Smooth muscle cell (in vitro differentiated cells): Measurements from ENCODE around the gene TUNAR. TPM values are rescaled to one million over a fixed set of nuclear protein-coding genes. Genes with fewer than 3 reads are reported as not detected.

Source experiments
- DNase-seq: peaks from one replicate; lab custom pipeline; 2025; ENCODE audit not compliant: unreplicated experiment; lab: John Stamatoyannopoulos, UW
- H2AFZ ChIP-seq: fragments of 200-600 bp; sonication (generic); 2 replicates; pipeline ENCODE4 v1.6.0; 2016; ENCODE audit warnings: antibody characterized with exemption, low read depth, mild to moderate bottlenecking
- H3F3A ChIP-seq: fragments of 200-600 bp; sonication (generic); 2 replicates; pipeline ENCODE4 v1.6.0; 2017; ENCODE audit warnings: antibody characterized with exemption, low read depth
- H3K27ac ChIP-seq: fragments of 200-600 bp; sonication (generic); 2 replicates; pipeline ENCODE4 v1.5.1; 2016; ENCODE audit warnings: low read depth, mild to moderate bottlenecking
- H3K27me3 ChIP-seq: fragments of 200-600 bp; sonication (generic); 2 replicates; pipeline ENCODE4 v1.6.1; 2016; ENCODE audit warnings: low read depth, mild to moderate bottlenecking
- H3K36me3 ChIP-seq: fragments of 200-600 bp; sonication (generic); 2 replicates; pipeline ENCODE4 v1.5.1; 2016; ENCODE audit warnings: low read depth
- H3K4me1 ChIP-seq: fragments of 200-600 bp; sonication (generic); 2 replicates; pipeline ENCODE4 v1.5.1; 2016; ENCODE audit warnings: low read depth
- H3K4me2 ChIP-seq: fragments of 200-600 bp; sonication (generic); 2 replicates; pipeline ENCODE4 v1.6.0; 2016; ENCODE audit warnings: mild to moderate bottlenecking
- H3K4me3 ChIP-seq: fragments of 200-600 bp; sonication (generic); 2 replicates; pipeline ENCODE4 v1.5.1; 2016; ENCODE audit warnings: mild to moderate bottlenecking
- H3K79me2 ChIP-seq: fragments of 200-600 bp; sonication (generic); 2 replicates; pipeline ENCODE4 v1.6.0; 2016; ENCODE audit warnings: low read depth, mild to moderate bottlenecking
- H3K9ac ChIP-seq: fragments of 200-600 bp; sonication (generic); 2 replicates; pipeline ENCODE4 v1.6.0; 2016; ENCODE audit warnings: low read depth
- H3K9me3 ChIP-seq: fragments of 200-600 bp; sonication (generic); replicated peaks from 2 replicates; pipeline ENCODE4 v1.5.1; 2016; ENCODE audit warnings: low read depth
- H4K20me1 ChIP-seq: fragments of 200-600 bp; sonication (generic); 2 replicates; pipeline ENCODE4 v1.6.0; 2016; ENCODE audit warnings: low read depth
- CTCF ChIP-seq: fragments of 200-600 bp; sonication (generic); IDR thresholded peaks from 2 replicates; pipeline ENCODE4 v1.5.1; 2017; ENCODE audit warnings: borderline replicate concordance, mild to moderate bottlenecking, antibody characterized with exemption; ENCODE audit not compliant: insufficient read depth, poor library complexity, severe bottlenecking
- WGBS: methylation state at CpG from one replicate; pipeline ENCODE4 v1.1.7; 2016; ENCODE audit warnings: low lambda C conversion rate; 5-methylcytosine and 5-hydroxymethylcytosine counted together
- polyA plus RNA-seq: library from polyadenylated mRNA; unstranded; fragments of >200 nt; fragmentation: Nextera tagmentation; extraction: Ambion mirVana; gene quantifications from 2 replicates; pipeline ENCODE4 v1.2.1, GENCODE V29; 2016
- total RNA-seq: library from RNA; depleted of rRNA; stranded (reverse); fragments of >200 nt; gene quantifications from 2 replicates; pipeline ENCODE4 v1.2.3, GENCODE V29; 2014

The TUNAR gene
- total and polyA plus RNA-seq, 2 experiments from 2014 or later: not detected

- Histone ChIP-seq H3K79me2 (no peaks in the 10 kb centered on the region), H3K27ac (no peak overlapping the region), H3K4me2 (no peak overlapping the region), H3K4me1 (peaks cover 4% of the 10 kb centered on the region), H3K9ac (no peak overlapping the region), H3K27me3 (no peaks in the 10 kb centered on the region), H3K9me3 (no peaks in the 10 kb centered on the region), H2AFZ (no peak overlapping the region), H3F3A (no peaks in the 10 kb centered on the region), H3K36me3 (no peaks in the 10 kb centered on the region), H3K4me3 (no peak overlapping the region), H4K20me1 (no peaks in the 10 kb centered on the region)
- WGBS: 90% methylated on average over 4 of the region's 4 CpGs
- no peak for TF ChIP-seq CTCF
- DNase-seq: no peak
Measured at GRCh38 chr14:95855606-95856005, 21.0 kb upstream of the TUNAR start.

DNA sequence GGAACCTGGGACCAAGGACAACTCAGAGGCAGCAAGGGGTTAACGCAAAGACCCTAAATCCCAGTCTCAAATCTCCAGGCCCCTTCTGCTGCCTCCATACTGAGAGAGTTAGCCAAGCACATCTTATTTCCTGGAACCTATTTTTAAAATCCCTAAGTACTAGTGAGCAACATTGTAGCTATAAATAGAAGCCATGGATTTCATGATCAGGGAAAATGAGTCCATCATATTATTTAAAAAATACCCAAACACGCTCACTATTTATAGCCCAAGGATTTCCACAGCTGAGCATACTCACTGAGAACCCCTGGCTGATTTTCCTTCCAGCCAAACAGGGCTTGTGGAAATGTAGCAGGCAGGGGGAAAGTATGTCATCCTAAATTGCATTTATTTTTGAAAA lies 19.4 kb upstream of the TUNAR start:
- Histone ChIP-seq H3K79me2 (no peaks in the 10 kb centered on the region), H3K9me3 (no peaks in the 10 kb centered on the region), H3K27me3 (no peaks in the 10 kb centered on the region), H3K9ac (no peak overlapping the region), H3K27ac (no peak overlapping the region), H3K4me3 (no peak overlapping the region), H4K20me1 (no peaks in the 10 kb centered on the region), H3F3A (no peaks in the 10 kb centered on the region), H3K36me3 (no peaks in the 10 kb centered on the region), H3K4me2 (no peak overlapping the region), H2AFZ (no peak overlapping the region), H3K4me1 (no peaks in the 10 kb centered on the region)
- no peak for DNase-seq
- WGBS: 84% methylated on average over 2 of the region's 2 CpGs
- no peak for TF ChIP-seq CTCF

DNA sequence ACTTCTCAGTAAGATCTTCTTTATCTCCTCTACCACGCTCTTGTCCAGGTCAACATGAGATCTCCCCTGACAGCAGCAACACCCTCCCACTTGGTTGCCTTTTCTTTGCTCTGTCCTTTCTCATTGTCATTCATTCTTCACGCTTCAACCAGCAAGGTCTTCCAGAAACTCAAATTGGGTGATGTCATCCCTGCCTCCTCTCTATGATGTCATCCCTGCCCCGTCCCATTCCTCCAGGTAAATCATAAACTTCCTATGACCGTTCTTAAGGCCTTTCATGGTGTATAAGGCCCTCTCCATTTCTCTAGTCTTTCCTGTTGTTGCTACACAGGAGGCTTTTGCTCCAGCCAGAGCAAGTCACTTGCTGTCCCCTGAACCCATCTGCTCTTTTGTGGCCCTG lies 17.7 kb upstream of the TUNAR start:
- no peak overlapping the region for H3K27ac ChIP-seq
- no peaks in the 10 kb centered on the region for H4K20me1 ChIP-seq
- H3K4me3 ChIP-seq: no peak overlapping the region
- 79% methylated on average over 4 of the region's 4 CpGs for WGBS
- no peak for DNase-seq
- H3K79me2 ChIP-seq: no peaks in the 10 kb centered on the region
- TF ChIP-seq CTCF: no peak
- no peak overlapping the region for H3K9ac ChIP-seq
- H3K9me3 ChIP-seq: no peaks in the 10 kb centered on the region
- no peaks in the 10 kb centered on the region for H3K4me1 ChIP-seq
- no peaks in the 10 kb centered on the region for H3K27me3 ChIP-seq
- H2AFZ ChIP-seq: no peak overlapping the region
- no peaks in the 10 kb centered on the region for H3K36me3 ChIP-seq
- no peak overlapping the region for H3K4me2 ChIP-seq
- H3F3A ChIP-seq: no peaks in the 10 kb centered on the region

GRCh38 chr14:95862243-95862642 lies 14.4 kb upstream of the TUNAR start:
- Histone ChIP-seq H3K4me3 (no peak overlapping the region), H3K27me3 (peaks cover 7% of the 10 kb centered on the region), H3K79me2 (no peaks in the 10 kb centered on the region), H3K9me3 (no peaks in the 10 kb centered on the region), H2AFZ (no peak overlapping the region), H3K27ac (no peak overlapping the region), H3K9ac (no peak overlapping the region), H3F3A (no peaks in the 10 kb centered on the region), H3K4me1 (no peaks in the 10 kb centered on the region), H3K36me3 (no peaks in the 10 kb centered on the region), H3K4me2 (no peak overlapping the region), H4K20me1 (no peaks in the 10 kb centered on the region)
- 20% methylated on average over 3 of the region's 3 CpGs for WGBS
- DNase-seq: no peak
- no peak for TF ChIP-seq CTCF
